VCaP (cell line): Measurements from ENCODE around the gene MARCHF9.
"Not testable (repeated sequence)": the region's sequence is repeated elsewhere in the genome, so short reads cannot be mapped to it uniquely, and the experiment has no call there.

Experiments used
- H3K27ac ChIP-seq: fragments of 450-650 bp; 2 replicates; pipeline ENCODE4 v1.5.1; 2017
- CTCF ChIP-seq: fragments of 450-650 bp; conservative IDR thresholded peaks from 2 replicates; pipeline ENCODE4 v1.5.1; 2017; ENCODE audit warnings: mild to moderate bottlenecking, moderate library complexity

Gene MARCHF9, protein sequence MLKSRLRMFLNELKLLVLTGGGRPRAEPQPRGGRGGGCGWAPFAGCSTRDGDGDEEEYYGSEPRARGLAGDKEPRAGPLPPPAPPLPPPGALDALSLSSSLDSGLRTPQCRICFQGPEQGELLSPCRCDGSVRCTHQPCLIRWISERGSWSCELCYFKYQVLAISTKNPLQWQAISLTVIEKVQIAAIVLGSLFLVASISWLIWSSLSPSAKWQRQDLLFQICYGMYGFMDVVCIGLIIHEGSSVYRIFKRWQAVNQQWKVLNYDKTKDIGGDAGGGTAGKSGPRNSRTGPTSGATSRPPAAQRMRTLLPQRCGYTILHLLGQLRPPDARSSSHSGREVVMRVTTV

DNA sequence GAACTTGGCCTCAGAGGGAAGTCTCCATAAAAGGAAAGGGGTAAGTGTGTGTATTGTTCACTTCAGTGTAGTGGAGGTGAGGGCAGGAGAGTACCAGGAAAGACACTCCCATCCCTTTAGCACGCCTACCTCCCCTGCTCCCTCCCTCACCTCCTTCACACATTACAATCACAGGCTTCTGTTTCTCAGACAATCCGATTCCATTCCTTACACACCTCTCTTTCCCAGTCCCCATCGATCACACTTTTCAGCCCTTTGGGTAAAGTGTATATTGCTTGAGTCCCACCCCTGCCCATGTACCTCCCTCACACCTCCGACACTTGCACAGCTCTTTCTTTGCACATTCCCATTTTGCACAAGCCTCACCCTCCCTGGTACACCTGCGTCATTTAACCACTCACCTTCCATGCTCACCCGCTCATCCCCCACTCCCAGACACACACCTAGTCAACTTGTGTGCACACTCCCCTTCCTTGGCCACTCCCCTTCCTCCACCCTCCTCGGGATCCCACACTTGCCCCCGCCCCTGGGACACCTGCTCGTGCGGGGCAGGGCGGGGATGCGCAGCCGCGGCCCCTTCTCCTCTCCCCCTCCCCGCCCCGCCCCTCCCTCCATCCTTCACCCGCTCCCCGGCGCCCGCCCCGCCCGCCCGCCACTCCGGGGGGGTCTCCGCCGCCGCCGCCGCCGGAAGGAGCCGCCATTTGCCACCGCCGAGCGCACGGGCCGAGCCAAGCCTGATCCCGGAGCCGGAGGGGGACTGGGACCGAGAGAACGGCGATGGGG lies at the start of gene MARCHF9:
MARCHF9 (plus strand) TSS at position 693 of the 783 bp plus-strand sequence. CDS start 426 bp downstream, outside the sequence.
- TF ChIP-seq CTCF = no peak
- H3K27ac ChIP-seq = peak within 1 kb of the TSS; percentile 90

DNA sequence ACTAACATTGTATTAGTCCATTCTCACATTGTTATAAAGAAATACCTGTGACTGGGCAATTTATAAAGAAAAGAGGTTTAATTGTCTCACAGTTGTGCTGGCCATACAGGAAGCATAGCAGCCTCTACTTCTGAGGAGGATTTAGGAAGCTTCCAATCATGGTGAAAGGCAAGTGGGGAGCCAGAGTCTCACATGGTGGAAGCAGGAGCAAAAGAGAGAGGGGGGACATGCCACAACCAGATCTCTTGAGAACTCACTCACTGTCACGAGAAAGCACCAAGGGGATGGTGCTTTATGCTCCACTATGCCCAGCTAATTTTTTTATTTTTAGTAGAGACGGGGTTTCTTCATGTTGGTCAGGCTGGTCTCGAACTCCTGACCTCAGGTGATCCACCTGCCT lies 47.7 kb upstream of the MARCHF9 start:
- TF ChIP-seq CTCF = no peak

GRCh38 chr12:57708296-57708695 lies 46.6 kb upstream of the MARCHF9 start:
- H3K27ac ChIP-seq = no peak overlapping the region
- no peak for TF ChIP-seq CTCF

More for the DNA sequence above, 47.7 kb upstream of the MARCHF9 start:
- no peak overlapping the region for H3K27ac ChIP-seq

DNA sequence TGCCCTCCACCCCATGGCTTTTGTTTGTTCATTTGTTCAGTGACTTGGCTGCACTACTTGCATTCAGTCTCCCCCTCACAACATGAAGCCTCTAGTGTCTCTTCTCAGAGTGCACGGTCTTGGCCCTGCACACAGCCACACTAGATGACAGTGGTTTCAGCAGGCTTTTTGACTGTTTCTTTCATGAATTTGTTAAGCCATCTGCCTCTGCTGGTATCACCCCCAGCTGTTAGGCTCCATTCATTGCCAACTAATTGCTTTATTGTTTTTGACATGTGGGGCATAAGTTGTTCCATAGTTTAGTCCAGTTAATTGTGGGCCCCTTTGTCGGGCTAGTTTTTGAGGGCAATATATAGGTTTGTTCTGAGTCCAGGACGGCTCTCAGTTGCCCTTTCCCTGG lies 42.2 kb upstream of the MARCHF9 start:
- no peak for TF ChIP-seq CTCF
- no peak overlapping the region for H3K27ac ChIP-seq

DNA sequence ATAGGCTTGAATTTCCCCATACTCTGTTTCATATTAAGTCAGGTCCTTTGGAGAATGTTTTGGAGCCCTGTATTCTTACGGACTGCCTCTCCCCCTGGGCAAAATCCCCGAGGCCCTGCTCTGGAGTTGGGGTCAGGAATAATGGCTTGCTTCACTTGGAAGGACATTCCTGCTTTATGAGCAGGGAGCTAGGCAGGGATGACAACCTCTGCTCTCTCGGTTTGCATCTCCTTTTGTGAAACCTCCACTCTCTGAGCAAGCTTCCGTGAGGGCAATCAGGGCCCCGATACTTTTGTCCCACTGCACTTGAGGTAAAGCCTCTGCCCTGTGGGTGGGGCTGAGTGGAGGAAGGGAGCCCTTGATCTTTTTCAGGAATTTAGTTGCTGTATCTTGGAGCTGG lies 41.7 kb upstream of the MARCHF9 start:
- H3K27ac ChIP-seq = no peak overlapping the region
- TF ChIP-seq CTCF = no peak

GRCh38 chr12:57715036-57715748 lies 39.7 kb upstream of the MARCHF9 start:
- not testable (repeated sequence) for H3K27ac ChIP-seq

DNA sequence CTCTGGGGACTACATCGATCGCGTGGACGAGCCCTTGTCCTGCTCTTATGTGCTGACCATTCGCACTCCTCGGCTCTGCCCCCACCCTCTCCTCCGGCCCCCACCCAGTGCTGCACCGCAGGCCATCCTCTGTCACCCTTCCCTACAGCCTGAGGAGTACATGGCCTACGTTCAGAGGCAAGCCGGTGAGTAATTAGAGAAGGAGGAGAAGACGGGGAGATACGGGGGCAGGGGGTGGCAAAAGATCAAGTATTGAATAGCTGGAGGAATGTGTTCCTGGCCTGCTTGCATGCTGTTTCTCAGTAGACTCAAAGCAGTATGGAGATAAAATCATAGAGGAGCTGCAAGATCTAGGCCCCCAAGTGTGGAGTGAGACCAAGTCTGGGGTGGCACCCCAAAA lies 39.1 kb upstream of the MARCHF9 start:
- H3K27ac ChIP-seq = no peak overlapping the region
- no peak for TF ChIP-seq CTCF
